COR-L47 (cell line): ENCODE data around the gene TTN.
A peak's percentile ranks its signal among the peaks of the same experiment; 100 is the strongest.

Experiments
- DNase-seq: peaks from one replicate; lab custom pipeline; 2025; lab: John Stamatoyannopoulos, UW

TTN gene

GRCh38 chr2:178807227-178808008 lies at the start of gene TTN:
Gene TTN (minus strand): TSS chr2:178807423. CDS start chr2:178804642, 2,781 bp downstream.
- DNase-seq, result no peak

- DNase-seq, result no peak
Observed at GRCh38 chr2:178855151-178855550, 47.9 kb upstream of the TTN start.

GRCh38 chr2:178848335-178848734 lies 41.1 kb upstream of the TTN start:
- DNase-seq, result no peak

- DNase-seq, result no peak
Observed at GRCh38 chr2:178846458-178846802, 39.2 kb upstream of the TTN start.

DNA sequence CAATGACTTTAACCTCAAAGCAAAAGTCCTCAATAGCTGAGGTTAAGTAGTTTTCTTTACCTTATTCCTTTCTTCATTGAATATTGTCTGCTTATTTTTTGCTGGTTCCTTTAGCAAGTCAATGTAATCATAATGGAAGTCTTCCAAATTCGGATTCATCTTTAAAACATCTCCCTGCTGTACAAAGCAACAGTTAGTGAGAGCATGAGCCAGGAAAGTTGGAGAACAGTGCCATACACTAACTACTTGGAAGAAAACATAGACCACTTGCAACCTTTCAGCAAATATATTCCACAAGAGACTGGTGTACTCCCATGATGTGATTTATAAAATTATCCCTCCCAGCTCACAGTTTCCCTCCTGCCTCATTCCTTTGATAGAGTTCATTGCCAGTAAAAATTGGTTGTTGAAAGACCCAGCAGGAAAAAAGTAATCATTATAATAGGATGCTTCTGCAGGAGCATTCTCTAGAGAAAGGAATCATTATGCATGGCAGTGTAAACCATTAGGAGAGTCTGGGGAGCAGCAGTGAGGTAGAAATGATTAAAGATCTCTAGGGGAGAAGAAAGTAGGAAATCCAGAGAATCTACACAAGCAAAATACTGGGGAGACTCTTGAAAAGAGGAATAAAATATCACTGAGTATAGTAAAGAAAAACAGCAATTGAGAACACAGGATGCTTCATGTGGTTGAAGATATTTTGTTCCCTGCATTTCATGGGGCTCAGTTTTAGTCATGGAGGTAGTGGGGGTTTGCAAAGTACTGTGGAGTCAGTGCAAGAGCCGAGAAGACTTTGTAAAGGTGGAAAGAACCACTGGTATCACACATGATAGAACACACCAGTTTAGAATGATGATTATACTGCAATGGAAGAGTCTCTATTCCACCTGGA lies 38.6 kb upstream of the TTN start:
- DNase-seq, result peak; percentile 7

DNA sequence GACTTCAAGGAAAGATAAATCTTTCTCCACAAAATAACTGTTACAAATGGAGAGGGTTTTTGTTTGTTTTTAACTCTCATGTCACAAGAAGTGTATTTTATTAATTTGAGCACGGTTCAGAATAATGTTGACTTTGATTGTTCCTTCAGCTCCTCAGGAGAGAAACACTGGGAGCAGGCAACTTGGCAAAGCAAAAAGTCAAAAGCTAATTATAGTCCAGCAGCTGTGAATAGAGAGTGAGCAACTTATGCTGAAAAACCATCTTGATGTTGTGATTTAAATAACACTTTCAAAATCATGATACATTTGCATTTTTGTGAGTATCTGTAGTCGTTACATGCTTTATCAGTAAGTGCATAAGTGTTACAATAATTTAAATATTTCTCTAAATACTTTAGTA lies 37.5 kb upstream of the TTN start:
- no peak for DNase-seq

GRCh38 chr2:178844269-178844668 lies 37.0 kb upstream of the TTN start:
- no peak for DNase-seq

- no peak for DNase-seq
Observed at GRCh38 chr2:178843697-178844096, 36.5 kb upstream of the TTN start.

GRCh38 chr2:178836807-178837206 lies 29.6 kb upstream of the TTN start:
- no peak for DNase-seq

DNA sequence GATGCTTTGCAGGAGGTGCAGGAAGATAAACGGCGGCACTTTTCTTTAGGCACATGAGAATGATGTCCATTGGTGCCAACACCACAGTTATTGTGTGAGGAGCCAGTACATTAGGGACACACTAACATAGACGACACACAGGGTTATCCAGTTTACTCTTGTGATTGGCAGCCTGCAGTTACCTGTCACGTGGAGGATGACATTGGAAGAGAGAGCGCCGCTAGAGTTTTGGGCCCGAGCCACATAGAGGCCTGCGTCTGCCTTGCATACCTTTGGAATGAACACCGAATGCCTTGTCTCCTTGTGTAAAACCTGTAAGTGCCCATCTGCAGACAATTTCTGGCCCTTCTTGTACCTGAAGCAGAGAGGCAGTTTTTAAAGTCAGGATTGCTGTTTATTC lies 26.9 kb upstream of the TTN start:
- DNase-seq, result no peak

DNA sequence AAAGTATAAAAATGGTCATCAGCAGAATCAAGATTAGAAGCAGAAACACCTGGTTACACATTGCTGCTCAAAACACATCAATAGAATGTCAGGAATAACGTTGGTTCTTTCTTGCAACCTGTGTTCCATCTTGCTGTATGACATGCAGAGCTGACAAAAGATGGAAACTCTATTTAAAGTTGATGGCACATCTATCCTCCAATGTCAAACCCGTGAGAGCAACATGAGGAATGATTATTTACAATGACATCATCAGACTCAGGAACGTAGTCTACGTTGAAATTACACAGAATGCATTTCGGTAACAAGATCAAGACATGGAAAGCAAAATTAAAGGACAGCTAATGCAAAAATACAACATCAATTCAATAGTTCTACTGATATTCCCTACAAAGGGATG lies 26.2 kb upstream of the TTN start:
- no peak for DNase-seq

DNA sequence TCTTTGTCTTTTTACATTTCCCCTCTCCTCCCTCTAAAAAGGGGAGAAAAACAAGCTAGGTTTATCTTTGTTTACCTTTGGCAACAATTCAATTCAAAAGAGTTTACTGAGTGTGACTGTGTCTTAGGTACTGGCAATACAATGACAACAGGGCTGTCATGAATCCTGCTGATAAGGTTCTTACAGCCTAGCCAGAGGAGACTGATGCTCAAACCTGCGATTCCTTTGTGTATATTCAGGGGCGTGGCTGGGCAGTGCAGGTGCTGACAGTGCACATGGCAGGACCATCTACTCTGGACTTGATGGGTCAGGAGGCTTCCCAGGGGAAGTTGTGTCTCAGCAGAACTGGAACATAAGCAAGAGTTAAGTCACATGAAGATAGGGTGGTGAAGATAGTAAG lies 23.2 kb upstream of the TTN start:
- peak; percentile 45 for DNase-seq

GRCh38 chr2:178829981-178830380 lies 22.8 kb upstream of the TTN start:
- no peak for DNase-seq

DNA sequence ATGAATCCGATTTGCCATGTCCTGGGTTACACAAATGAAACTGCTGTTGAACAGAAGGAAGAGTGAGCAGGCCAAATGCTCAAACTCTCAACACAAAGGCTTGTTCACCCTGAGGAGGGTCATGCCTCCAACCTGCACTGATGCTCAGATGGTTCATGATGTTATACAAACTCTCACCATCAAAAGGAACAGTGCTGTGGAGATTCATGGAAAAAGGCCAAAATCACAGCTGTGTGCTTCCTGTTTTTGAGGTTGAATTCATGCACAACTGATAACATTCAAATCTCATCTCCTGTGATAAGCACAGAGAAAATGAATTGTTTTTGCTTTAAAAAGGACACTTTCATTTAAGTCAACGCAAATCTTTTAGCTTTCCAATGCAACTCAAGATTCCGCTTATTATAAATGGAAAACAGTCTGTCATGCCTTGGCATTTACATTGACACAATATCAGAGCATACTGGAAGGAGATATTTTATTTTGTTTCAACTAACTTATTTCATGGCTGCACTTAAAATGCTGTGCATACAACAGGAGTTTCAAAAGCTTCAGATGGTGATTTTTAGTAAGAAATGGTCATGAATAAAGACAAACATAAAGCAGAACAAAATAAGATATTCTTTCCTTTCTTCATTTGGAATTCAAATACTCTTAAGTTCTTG lies 22.2 kb upstream of the TTN start:
- DNase-seq, result peak; percentile 48

GRCh38 chr2:178828486-178828881 lies 21.3 kb upstream of the TTN start:
- DNase-seq, result no peak

DNA sequence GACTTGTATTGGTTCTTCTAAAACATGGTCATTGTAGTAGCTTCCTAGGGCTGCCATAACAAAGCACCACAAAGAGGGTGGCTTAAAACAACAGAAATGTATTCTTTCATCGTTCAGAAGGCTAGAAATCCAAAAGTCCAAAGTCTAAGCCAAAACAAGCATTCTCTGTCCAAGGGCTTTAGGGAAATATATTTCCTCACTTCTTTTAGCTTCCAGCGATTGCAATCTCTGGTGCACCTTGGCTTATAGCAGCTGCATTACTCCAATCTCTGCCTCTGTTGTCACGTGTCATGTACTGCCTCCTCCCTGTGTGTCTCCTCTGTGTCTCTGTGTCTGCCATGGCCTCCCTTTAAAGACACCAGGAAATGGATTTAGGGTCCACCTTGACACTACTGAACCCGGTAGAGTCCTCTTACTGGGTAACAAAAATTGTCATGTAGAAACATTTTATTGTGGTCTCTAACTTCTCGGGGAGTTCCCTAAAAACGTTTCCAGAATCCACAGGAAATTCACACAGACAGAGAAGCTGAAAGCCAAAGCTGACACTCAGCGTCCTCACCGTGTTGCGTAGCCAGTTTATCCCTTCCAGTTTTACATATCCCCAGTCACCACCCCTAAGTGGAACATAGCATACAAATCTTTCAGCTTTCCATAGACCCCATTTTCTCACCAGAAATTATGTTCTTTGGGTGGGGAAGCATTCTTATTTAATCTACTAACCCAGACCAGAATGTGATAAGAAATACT lies 20.7 kb upstream of the TTN start:
- DNase-seq, result no peak

DNA sequence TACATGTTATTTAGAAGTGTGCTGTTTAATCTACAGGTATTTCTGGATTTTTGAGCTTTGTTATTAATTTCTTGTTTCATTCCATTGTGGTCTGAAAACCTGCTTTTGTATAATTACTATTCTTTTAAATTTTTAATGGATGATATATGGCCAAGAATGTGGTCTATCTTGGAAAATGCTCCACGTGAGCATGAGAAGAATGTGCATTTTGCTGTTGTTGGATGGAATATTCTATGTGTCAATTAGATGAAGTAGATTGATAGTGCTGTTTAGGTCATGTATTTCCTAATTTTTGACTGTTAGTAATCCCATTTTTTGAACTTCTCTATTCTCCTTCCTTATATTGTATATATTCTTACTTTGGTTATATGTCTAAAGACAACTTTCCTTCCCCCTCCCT lies 19.9 kb upstream of the TTN start:
- no peak for DNase-seq

DNA sequence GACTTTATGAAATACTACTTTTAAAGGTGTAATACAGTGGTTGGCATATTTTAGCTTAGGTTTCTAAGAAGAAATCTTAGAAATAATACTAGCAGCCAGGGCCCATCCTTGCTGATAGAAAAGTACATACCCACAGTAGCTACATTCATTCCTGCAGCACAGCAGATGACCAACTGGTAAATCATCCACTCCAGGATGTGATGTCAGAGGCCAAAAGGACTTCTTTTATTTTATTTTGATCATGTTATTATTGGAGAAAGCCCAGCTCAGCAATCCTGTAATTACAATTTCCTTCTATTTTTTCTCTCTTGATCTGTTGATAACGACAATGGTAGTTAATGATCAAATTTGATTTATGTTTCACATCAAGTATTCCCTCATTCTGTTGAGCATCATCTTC lies 18.0 kb upstream of the TTN start:
- no peak for DNase-seq

DNA sequence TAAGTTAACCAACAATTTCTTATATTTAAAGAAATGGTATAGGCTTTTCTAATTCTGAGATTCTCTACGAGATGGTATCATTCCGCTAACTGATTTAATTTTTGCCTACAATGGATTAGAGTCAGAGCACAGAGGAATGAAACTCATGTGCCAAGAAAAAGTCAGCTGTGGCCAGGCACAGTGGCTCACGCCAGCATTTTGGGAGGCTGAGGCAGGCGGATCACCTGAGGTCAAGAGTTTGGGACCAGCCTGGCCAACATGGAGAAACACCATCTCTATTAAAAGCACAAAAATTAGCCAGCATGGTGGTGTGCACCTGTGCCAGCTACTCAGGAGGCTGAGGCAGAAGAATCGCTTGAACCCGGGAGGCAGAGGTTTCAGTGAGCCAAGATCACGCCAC lies 17.0 kb upstream of the TTN start:
- DNase-seq, result no peak

GRCh38 chr2:178819992-178820391 lies 12.8 kb upstream of the TTN start:
- no peak for DNase-seq

GRCh38 chr2:178819147-178819875 lies 12.1 kb upstream of the TTN start:
- DNase-seq, result no peak
